ENCODE results near the gene AZI2.

Gene AZI2

GRCh38 chr3:28328188-28329151, 20.2 kb downstream of the AZI2 start:
- H3K4me3 ChIP-seq (ENCODE audit: low read depth, low read length): no peak overlapping the region
- DNase-seq (ENCODE audit: low read depth, low spot score): peak; percentile 38
- in situ Hi-C loops (cut with HindIII; ENCODE audit: low sequenced_read_pairs): no loop called here
- TF ChIP-seq, protein P1, sequence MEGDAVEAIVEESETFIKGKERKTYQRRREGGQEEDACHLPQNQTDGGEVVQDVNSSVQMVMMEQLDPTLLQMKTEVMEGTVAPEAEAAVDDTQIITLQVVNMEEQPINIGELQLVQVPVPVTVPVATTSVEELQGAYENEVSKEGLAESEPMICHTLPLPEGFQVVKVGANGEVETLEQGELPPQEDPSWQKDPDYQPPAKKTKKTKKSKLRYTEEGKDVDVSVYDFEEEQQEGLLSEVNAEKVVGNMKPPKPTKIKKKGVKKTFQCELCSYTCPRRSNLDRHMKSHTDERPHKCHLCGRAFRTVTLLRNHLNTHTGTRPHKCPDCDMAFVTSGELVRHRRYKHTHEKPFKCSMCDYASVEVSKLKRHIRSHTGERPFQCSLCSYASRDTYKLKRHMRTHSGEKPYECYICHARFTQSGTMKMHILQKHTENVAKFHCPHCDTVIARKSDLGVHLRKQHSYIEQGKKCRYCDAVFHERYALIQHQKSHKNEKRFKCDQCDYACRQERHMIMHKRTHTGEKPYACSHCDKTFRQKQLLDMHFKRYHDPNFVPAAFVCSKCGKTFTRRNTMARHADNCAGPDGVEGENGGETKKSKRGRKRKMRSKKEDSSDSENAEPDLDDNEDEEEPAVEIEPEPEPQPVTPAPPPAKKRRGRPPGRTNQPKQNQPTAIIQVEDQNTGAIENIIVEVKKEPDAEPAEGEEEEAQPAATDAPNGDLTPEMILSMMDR (IDR thresholded peaks at IDR 0.05; ENCODE audit: low read depth, low read length): peak; percentile 57

DNA sequence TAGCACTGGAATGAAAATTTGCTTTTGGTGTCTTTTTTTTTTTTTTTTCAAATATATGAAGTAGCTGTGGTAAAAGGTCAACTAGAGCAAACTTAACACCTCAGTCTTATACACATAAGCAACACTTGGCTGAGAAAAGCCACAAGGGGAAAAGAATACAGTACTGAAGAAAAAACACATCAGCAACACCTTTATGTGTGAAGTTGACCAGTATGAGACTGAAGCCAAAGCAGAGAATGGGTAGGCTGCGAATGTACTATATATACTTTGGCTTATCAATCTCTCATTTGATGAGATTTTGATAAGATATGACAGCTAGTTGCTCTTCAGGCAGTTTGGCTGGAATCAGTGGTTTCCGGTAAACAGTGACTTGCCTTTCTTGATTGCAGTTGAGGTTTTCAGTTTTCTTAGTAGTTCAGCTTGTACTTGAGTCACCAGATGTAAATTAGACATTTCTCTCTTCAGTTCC, 22.1 kb downstream of the AZI2 start:
- TF ChIP-seq, protein P1 (IDR thresholded peaks at IDR 0.05; ENCODE audit: low read depth, low read length): no peak
- peak; percentile 36 for DNase-seq (ENCODE audit: low read depth, low spot score)

GRCh38 chr3:28322464-28322863, 26.2 kb downstream of the AZI2 start:
- no peak overlapping the region for H3K4me3 ChIP-seq (ENCODE audit: low read depth, low read length)
- DNase-seq (ENCODE audit: low read depth, low spot score): peak; percentile 57
- in situ Hi-C loops (cut with HindIII; ENCODE audit: low sequenced_read_pairs): no loop called here
- TF ChIP-seq, protein P1 (IDR thresholded peaks at IDR 0.05; ENCODE audit: low read depth, low read length): no peak

More for the DNA sequence above, 22.1 kb downstream of the AZI2 start:
- in situ Hi-C loops (cut with HindIII; ENCODE audit: low sequenced_read_pairs): no loop called here
- no peak overlapping the region for H3K4me3 ChIP-seq (ENCODE audit: low read depth, low read length)

GRCh38 chr3:28320981-28321380, 27.6 kb downstream of the AZI2 start:
- DNase-seq (ENCODE audit: low read depth, low spot score): no peak
- H3K4me3 ChIP-seq (ENCODE audit: low read depth, low read length): no peak overlapping the region
- TF ChIP-seq, protein P1 (IDR thresholded peaks at IDR 0.05; ENCODE audit: low read depth, low read length): no peak
- in situ Hi-C loops (cut with HindIII; ENCODE audit: low sequenced_read_pairs): no loop called here

DNA sequence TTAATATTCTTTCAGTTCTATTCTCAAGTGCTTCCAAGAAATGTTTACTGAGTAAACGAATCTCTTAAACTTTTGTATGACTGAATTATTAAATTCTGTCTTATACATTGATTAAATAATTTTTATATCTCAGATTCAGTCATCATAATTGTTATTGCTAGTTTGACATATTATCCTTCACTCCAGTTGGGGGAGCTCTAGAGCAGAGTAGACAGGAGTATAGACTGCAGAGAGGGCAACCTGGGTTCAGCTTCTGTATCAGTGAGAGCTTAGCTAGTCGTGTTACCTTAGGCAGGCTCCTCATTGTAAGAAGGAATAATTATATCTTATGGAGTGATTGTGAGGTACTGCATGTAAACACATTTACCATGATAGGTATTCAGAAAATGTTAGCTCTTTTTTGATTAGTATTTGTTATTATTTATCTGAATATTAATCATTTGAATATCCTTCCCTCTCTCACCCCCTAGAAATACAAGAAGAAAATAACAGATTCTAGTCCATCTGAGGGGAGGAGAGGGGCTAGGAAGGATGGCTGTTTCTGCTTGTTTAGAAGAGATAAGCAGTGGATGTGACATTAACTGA, 31.1 kb downstream of the AZI2 start:
- H3K4me3 ChIP-seq (ENCODE audit: low read depth, low read length): no peak overlapping the region
- TF ChIP-seq, protein P1 (IDR thresholded peaks at IDR 0.05; ENCODE audit: low read depth, low read length): peak; percentile 63
- in situ Hi-C loops (cut with HindIII; ENCODE audit: low sequenced_read_pairs): no loop called here
- peak; percentile 35 for DNase-seq (ENCODE audit: low read depth, low spot score)

DNA sequence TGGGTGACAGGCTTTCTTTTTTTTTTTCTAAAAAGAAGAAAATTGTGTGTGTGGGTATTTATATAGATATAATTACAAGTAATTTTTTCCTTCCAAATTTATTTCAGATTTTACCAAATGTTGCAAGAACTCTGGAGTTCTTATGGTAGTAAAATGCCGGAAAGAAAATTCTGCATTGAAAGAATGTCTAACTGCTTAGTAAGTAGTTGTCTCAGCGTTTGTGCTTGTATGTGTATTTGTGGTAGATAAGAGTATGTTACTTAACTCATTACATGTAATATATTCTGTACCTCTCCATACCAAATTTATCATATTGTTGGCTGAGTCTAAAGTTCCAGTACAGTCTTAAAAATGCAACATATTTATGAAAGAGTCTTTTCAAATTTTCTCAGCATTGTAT, 32.4 kb downstream of the AZI2 start:
- TF ChIP-seq, protein P1 (IDR thresholded peaks at IDR 0.05; ENCODE audit: low read depth, low read length): no peak
- H3K4me3 ChIP-seq (ENCODE audit: low read depth, low read length): no peak overlapping the region
- in situ Hi-C loops (cut with HindIII; ENCODE audit: low sequenced_read_pairs): no loop called here
- DNase-seq (ENCODE audit: low read depth, low spot score): no peak
